ENCODE measurements around the gene ZNF316.

ZNF316 gene

DNA sequence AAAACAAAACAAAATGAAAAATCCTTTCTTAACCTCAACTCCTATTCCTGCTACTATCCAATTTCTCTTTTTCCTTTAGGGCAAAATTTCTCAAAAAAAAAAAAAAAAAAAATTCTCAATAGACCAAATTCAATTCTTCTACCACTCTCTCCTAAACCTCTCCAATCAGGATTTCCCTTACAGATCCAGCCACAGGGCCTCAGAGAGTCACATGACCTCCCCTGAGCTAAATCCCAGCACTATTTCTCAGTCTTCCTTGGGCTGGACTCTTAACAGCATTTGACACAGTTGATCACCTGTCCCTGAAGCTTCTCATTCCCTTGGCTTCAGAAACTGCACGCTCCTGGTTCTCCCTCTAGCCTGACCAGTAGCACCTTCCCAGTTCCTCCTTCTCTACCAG, 64.7 kb downstream of the ZNF316 start:
- no peak for DNase-seq
